NCI-H1048 (cell line): ENCODE data around the gene TRAPPC2L.
"Not testable (repeated sequence)": the region's sequence is repeated elsewhere in the genome, so short reads cannot be mapped to it uniquely, and the experiment has no call there.

Experiments
- DNase-seq: peaks from one replicate; lab custom pipeline; 2025; lab: John Stamatoyannopoulos, UW

The TRAPPC2L gene

DNA sequence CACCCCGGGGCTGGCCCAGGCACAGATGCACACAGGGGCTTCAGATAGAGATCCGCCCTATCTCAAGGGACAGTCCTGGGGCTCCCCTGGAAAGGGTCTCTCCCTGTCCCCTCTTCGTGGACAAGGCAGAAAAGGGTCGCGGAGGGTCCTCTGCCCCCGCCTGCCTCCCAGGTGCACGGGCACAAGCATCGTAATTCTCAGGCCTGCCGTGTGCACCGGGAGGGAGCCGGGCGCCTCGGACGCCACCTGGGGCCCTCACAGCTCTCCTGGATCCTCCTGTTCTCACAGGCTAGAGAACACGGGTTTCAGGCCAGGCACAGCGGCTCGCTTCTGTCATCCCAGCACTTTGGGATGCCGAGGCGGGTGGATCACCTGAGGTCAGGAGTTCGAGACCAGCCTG lies 21.4 kb downstream of the TRAPPC2L start:
- DNase-seq: no peak

DNA sequence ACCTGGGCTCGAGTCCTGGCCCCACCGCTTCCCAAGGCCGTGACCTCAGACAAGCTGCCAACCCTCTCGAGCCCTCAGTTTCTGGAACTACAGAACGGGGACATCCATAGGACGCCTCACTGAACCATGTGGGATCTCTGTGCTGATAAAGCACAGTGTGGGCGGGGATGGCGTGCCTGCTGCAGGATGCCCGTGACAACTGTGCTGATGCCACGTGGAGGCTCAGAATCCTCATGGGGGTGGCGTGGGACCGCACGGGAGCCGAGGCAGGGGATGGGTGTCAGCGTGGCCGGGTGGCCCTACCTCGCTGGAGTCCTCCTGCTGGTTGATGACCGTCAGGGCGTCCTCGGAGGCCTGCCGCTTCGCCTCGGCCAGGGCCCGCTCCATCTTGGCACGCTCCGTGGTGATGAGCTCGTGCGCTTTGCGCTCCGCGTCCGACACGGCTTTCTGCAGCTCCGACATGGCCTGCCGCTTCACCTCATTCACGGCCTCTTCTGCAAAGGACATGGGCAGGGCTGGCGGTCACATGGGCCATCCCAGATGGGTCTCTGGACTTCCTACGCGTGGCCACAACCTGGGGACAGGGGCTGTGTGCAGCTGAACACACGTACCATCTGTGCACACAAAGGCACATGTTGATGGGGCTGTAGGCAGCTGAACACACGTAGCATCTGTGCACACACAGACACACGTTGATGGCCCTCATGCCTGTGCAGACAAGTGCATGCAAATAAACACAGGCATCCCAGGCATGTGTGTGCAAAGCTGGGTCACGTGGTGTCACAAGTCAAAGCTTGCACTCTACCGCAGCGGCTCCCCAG lies 22.2 kb downstream of the TRAPPC2L start:
- DNase-seq: no peak

DNA sequence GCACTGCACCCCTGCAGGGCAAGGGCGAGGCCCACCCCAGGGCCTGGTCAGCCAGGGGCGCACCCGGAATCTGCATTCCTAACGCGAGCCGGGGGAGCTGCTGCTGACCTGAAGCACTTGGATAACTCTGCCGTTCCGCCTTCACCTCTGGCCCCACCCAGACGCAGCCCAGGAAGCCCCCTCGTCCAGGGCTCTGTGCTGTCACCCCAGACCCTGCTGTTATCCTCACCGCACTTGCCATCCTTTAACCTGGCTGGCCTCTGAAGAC lies 22.8 kb downstream of the TRAPPC2L start:
- DNase-seq: no peak

DNA sequence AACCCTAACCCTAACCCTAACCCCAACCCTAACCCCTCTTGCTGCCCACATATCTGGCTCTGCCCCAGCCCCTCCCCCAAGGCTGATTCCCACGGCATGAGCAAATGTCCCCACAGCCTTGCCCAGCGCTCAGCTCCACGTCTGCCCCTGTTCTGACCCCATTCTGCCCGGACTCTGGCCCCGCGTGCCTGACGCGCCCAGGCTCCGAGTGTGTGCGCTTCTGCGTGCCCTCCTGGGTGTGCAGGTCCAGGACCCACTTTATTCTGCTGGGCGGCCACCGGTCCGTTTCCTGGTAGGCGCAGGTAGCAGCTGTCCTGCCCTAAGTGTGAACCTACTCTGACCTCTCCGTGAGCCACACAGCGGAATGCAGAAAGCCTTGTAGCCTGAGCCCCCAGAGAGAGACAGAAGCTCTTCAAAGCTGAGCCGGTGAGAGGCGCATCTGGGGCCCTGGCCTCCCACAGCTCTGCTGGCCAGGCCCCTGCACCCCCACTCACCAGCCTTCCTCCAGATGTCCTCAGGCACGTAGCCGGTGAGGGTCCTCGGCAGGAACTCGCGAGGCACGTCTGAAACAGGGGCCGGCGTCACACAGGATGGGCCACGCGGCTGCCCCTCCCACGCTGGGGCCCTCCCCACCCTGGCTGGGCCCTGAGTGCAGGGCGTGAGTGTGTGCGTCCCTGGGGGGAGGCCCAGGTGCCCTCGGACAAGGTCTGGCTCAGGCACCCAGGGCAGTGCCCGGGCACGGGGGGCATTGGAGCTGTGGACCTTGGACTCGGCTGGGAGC lies 23.5 kb downstream of the TRAPPC2L start:
- DNase-seq: no peak

DNA sequence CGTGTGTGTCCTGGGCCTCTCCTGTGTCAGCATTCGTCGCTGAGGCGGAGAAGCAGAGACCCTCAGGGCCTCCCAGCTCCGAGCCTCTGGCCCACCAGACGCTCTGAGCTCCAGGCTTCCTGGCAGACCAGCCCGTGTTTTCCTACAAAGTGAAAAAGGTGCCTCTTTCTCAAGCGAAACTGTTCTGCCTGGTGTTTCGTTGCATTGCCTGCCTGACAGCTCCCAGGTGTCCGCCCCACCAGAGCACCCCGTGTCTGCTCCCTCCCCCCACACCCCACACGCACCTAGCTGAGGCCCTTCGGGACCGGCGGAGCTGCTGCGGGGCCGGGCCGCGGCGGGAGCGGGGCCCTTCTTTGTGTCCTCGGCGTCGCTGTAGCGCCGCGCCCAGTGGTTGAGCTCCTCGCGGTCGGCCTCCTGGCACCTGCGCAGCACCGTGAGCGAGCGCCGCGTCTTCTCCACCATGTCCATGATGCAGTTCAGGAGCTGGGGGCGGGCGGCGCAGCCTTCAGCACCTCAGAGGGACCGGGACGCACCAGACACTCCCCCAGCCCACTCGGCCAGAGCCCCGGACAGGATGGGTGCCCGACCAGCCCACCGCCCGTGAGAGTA lies 24.2 kb downstream of the TRAPPC2L start:
- DNase-seq: no peak

DNA sequence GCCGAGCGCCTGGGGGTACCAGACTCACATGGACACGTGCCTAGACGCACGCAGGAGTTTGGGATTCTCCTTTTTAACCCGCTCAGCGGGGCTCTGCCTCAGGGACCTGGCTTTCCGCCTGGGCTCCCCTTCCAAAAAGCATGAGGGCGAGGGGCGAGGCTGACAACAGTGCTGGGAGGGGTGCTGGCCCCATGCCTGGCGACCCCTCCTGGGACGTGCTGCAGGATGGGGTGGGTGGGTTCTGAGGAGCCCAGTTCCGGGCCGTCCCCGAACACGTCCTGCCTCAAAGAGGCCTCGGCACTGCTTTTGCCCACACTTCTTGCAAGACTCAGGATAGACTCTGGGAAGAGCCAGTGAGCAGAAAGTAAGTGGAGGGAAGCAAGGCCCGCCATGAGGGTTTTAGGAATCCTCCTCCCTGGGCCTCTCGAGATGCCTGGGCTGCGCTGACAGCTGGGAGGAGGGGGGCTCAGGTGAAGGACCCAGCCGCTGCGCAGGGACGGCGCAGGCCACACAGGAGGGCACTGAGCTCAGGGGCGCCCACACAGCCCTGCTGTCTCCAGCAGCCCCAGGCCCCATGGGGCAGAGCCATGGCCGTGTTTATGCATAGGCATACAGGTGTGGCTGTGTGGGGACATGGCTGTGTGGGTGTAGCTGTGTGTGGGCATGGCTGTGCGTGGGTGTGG lies 24.9 kb downstream of the TRAPPC2L start:
- no peak for DNase-seq

DNA sequence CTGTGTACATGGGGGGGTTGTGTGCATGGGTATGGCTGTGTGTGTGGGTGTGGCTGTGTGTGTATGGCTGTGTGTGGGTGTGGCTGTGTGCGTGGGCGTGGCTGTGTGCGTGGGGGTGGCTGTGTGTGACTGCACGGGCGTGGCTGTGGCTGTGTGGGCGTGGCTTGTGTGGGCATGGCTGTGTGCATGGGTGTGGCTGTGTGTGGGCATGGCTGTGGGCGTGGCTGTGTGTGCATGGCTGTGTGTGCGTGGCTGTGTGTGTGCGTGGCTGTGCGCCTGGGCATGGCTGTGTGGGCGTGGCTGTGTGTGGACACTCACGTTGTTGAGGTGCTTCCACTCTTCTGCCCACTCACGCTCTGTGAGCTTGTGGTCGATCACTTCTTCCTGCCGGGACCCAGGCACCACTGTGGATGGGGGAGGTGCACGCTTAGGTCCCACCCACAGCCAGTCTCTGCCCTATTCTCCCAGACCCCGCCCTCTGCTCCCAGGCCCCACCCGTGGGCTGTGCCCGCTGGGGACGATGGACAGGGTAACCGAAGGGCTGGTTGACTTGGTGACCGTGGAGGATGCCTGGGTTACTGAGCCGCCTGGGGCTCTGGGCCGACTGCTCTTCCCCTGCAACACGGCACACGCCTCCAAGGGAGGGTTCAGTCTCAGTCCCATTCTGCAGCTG lies 25.6 kb downstream of the TRAPPC2L start:
- no peak for DNase-seq

DNA sequence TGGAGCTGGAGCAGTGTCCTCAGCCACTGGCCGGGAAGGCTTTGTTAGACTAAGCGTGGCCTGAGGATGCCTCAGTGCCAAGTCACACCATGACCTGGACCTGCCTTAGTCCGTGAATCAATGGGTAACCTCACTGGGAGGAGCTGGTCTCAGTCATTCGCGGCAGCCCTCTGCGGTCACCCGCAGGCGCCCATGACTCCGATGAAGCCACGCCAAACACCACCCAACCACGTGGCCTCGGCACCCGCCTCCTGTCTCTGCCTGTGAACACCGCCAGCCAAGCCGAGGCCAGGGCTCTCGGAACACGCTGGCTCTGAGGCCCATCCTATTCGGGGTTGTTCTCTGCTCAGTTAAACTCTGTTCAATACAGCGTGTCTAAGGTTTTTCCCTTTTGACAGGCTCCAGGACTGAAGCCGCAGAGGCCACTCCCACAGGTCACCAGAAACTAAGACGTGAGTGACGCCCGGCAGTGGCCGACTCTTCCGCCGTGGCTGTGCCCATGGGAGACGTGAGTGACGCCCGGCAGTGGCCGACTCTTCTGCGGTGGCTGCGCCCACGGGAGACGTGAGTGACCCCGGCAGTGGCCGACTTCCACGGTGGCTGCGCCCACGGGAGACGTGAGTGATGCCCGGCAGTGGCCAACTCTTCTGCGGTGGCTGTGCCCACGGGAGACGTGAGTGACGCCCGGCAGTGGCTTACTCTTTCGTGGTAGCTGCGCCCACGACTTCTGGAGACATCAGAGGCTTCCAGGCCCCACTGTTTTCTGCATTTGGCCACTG lies 26.4 kb downstream of the TRAPPC2L start:
- no peak for DNase-seq

DNA sequence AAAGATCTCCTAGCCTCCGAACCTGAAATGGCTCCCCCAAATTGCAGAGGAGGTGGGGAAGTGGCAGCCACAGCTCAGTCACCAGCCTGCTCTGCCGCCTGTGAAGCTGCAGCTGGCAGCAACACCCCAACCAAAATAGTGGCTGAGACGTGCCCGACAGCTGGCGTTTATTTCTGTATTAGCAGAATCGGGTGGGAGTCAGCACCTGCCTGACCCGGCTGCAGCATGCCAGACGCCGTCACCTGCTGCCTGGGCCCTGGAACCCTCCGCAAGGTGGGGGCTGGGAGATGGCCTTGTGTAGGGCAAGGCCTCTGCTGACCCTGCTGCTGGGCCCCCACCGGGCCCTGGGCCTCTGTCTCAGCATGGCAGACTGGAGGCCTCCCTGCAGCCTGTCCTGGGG lies 27.0 kb downstream of the TRAPPC2L start:
- no peak for DNase-seq

DNA sequence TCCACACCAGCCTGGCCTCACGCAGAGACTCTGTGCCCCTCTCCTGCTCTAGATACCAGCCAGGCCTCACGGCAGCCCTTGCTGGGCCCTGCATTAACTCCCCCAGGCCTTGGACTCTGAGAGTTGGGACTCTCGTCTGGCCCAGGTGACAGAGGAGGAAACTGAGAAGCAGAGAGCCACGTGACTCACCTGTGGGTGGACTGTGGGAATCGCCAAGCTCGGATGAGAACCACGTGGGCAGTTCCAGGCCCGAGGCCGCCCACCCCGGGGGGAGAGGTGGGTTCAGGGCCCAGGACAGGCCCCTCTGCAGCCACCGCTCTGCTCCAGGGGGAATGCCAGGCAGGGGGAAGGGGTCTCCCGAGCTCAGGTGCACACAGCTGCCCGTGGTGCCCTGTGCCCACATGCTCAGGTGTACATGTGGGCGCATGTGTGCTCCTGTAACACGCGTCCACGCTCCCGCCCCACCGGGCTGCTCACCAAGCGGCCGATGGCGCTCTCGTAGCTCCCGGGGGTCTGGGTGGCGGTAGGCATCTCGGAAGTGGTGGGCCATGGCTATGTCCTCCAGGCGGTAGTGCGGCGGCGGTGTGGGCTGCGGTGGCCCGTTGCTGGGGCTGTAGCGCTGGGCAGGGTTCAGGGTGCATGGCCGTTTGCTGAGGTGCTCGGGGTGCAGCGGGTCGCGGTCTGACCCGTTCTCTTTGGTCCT lies 27.8 kb downstream of the TRAPPC2L start:
- DNase-seq: no peak

DNA sequence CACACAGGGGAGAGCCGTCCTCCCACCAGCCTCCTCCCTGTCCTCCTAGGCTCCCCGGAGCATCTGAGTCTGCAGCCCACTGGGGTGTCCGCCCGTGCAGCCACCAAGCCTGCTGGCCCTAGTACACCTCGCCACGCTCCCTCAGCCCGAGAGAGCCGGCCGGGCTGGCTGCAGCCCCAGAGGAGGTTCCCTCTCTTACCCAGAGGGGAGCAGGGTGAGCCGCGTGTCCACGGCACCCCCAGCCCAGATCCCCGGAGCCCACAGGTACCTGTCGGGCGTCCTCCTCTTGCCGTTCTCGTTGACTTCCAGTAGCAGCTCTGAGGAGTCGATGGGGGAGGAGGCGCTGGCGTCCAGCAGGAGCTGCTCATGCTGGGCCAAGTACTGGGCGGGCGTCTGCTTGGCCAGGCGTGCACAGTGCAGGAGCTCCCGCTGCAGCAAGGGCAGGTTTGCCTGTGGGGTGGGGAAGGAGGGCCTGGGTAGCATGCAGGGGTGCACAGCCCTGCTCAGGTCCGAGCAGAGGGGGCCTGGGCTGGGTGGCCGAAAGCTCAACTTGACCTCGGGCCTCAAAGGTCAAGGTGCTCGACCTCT lies 28.9 kb downstream of the TRAPPC2L start:
- no peak for DNase-seq

DNA sequence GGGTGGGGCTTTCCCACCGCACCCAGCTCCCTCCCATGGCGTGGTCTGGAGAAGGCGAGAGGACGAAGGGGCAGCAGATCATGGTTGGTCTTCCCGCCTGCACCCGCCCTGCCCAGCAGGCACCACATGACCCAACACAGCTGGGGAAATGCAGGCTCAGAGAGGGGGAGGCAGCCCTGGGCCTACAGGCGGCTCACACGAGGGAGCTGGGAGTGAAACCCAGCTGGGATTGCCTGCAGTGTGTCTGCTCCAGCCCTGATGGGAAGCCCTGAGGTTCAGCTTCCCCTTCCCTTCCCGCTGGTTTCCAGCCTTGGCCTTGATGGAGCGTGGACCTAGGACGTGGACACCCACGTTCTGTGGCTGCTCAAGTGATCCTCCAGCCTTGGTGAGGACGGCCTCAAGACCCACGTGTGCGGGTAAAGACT lies 29.5 kb downstream of the TRAPPC2L start:
- DNase-seq: no peak

DNA sequence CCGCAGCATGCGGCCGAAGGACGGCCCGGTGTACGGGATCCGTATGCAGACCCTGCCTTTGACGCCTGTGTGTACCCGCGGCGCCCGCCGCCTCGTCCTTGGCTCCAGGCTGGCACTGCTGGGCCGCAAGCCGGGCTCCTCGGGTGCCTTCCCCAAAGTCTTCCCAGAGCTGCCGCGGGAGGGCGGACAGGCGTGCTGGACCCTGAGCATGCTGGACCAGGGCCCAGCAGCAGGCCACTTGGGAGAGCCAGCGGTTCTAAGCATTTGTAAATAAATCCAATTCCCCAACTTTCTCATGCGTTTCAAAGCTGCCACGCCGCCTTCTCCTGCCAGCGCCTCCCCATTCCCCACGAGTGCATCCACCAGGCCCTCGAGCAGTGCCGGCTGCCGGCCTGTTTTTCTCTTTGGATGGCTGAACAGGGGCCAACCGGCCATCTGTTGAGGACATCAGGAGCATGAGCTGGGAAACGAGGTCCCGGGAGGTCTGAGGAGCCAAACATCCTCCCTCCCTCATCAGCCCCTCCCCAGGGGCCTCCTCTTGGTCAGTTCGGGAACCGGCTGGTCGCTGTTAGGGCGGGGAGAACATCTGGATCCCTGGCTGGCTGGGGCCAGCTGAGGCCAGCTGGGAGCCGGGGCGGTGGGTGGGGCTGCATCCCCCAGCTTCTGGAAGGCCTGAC lies 30.1 kb downstream of the TRAPPC2L start:
- no peak for DNase-seq

DNA sequence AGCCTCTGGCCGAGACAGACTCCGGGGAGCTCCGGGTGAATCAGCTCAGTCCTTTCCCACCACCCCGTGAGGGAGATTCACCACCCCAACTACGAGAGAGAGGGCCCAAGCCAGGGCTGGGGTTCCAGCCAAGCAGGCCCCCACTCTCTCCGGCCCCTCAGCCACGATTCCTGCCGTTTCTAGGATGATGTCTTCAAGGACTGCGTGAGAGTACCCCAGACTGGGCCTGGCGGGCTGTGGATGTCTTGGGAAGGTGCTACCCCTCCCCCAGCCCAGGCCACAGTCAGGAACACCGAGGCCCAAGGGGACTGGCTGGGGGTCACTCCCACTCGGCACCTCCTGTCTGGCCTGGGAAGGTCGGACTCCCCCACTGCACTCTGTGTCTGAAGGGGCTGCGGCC lies 31.1 kb downstream of the TRAPPC2L start:
- DNase-seq: no peak

DNA sequence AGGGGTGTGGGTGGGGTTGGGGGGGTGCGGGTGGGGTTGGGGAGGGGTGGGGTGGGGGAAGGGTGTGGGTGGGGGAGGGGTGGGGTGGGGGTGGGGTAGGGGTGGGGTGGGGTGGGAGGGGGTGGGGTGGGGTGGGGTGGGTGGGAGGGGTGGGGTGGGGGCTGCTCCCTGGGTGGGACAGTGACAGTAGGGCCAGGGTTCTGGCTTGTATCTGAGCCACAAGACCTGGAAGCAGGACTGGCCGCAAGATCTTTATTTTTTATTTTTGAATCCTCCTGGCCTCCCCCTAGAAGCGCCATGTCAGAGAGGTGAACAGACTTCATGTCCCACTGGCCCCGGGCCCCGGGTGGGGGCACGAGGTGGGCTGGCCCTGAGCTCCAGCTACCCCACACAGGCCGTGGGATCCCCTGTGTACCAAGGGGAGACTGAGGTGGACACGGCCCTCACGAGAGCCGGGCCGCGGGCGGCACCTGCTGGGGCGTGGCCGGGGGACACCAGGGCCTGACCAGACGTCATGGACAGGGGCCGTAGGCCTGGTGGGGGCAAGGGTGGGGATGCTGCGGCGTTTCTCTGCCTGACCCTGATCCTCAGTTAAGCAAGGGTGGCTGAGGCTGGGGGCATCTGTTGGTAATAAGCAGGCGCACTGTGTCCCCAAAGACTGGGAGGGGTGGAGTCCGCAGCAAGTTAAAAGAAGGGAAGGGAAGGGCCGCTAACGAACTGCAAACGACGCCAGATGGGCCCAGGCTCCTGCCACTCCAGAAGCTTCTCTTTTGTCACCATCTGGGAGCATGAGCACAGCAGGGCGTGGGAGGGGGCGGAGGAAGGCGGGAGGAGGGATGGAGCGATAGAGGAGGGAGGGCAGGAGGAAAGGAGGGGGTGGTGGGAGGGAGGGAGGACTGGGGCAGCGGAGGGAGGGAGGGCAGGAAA lies 31.8 kb downstream of the TRAPPC2L start:
- DNase-seq: no peak

DNA sequence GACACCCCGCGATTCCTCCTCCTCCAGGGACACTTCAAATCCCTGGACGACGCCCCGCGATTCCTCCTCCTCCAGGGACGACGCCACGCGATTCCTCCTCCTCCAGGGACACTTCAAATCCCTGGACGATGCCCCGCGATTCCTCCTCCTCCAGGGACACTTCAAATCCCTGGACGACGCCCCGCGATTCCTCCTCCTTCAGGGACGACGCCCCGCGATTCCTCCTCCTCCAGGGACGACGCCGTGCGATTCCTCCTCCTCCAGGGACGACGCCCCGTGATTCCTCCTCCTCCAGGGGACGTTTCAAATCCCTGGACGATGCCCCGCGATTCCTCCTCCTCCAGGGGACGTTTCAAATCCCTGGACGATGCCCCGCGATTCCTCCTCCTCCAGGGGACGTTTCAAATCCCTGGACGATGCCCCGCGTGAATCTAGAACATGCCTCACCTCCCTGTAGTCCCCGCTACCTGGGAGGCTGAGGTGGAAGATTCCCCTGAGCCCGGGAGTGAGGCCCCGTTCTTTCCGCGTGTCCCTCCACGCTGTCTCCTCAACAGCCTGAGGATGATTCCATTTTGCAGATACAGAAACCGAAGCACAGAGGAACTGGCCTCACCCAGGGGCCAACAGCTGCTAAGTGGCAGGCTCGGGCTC lies 32.9 kb downstream of the TRAPPC2L start:
- DNase-seq: not testable (repeated sequence)

DNA sequence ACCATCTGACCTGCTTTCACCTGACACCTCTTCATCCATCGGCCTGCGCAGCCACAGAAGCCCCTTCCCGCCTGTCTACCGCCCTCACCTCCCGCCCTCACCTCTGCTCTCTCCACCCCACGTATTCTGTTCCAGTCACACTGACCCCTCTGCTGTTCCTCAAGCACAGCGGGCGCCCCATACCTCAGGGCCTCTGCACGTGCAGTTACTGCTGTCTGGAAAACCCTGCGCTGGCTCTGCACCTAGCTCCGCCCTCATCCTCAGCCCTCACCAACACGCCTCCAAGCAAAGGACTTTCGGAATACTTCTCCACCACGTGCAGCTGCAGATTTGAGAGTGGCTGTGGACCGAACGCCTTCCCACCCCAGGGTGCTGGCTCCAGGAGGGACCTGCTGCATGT lies 34.2 kb downstream of the TRAPPC2L start:
- no peak for DNase-seq

DNA sequence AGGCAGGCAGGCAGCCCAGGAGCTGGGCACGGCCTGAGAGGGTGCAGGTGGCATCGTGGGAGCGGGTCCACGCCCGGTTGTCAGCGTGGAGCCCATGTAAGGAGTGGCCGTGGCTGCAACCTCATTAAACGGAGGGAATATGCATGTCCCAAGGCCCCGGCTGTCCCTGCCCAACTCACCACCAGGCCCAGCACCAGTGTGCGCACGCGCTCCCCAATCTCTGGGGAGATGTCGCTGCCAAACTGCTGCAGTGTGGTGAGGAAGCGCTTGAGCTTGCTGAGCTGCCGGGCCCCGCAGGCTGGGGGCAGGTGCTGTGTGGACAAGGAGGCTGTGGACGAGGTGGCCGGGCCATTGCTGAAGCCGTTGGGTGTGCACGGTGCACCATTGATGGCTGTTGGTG lies 35.1 kb downstream of the TRAPPC2L start:
- no peak for DNase-seq
